Astrocyte (in vitro differentiated cells and primary cell): ENCODE results near the gene CAMKK2. TPM values are rescaled to one million over a fixed set of nuclear protein-coding genes. Genes with fewer than 3 reads are reported as not detected.

Experiments
- DNase-seq: peaks from one replicate; pipeline ENCODE4 v3.0.0-alpha.2; 2010; ENCODE audit warnings: low read depth
- FAIRE-seq: peaks from 2 replicates; lab custom pipeline; 2011; peaks lifted over from hg19 to GRCh38; lab: Jason Lieb, UNC
- H2AFZ ChIP-seq: 2 replicates; pipeline ENCODE4 v1.6.0; 2012; ENCODE audit warnings: low read depth, low read length, inconsistent platforms
- H3K27ac ChIP-seq: 2 replicates; pipeline ENCODE4 v1.5.1; 2011; ENCODE audit warnings: low read depth, low read length, inconsistent platforms
- H3K27me3 ChIP-seq: 2 replicates; pipeline ENCODE4 v1.6.0; 2011; ENCODE audit warnings: low read length, inconsistent platforms; ENCODE audit not compliant: insufficient read depth
- H3K36me3 ChIP-seq: 2 replicates; pipeline ENCODE4 v1.5.1; 2011; ENCODE audit warnings: low read length, inconsistent platforms; ENCODE audit not compliant: insufficient read depth
- H3K4me1 ChIP-seq: 2 replicates; pipeline ENCODE4 v1.5.1; 2011; ENCODE audit warnings: low read length, inconsistent platforms; ENCODE audit not compliant: insufficient read depth
- H3K4me2 ChIP-seq: 2 replicates; pipeline ENCODE4 v1.6.0; 2012; ENCODE audit warnings: low read length, inconsistent platforms
- H3K4me3 ChIP-seq: 2 replicates; pipeline ENCODE4 v1.5.1; 2011; ENCODE audit warnings: low read depth, mild to moderate bottlenecking, low read length, inconsistent platforms; ENCODE audit not compliant: insufficient read depth
- H3K79me2 ChIP-seq: 2 replicates; pipeline ENCODE4 v1.6.0; 2012; ENCODE audit warnings: mild to moderate bottlenecking, low read length, inconsistent platforms; ENCODE audit not compliant: insufficient read depth
- H3K9ac ChIP-seq: 2 replicates; pipeline ENCODE4 v1.6.0; 2012; ENCODE audit warnings: mild to moderate bottlenecking, low read length, inconsistent platforms
- H3K9me3 ChIP-seq: 2 replicates; pipeline ENCODE4 v1.5.1; 2012; ENCODE audit warnings: low read depth, mild to moderate bottlenecking, low read length, inconsistent platforms; ENCODE audit not compliant: insufficient read depth
- H4K20me1 ChIP-seq: 2 replicates; pipeline ENCODE4 v1.6.0; 2012; ENCODE audit warnings: low read length, inconsistent platforms; ENCODE audit not compliant: insufficient read depth
- H3K27ac Mint-ChIP-seq: one replicate; pipeline ENCODE4 v1.8.0; 2021; ENCODE audit warnings: mild to moderate bottlenecking, mixed read lengths; ENCODE audit not compliant: unreplicated experiment
- H3K27me3 Mint-ChIP-seq: one replicate; pipeline ENCODE4 v1.8.0; 2021; ENCODE audit warnings: low read depth, mixed read lengths; ENCODE audit not compliant: unreplicated experiment
- H3K36me3 Mint-ChIP-seq: one replicate; pipeline ENCODE4 v1.8.0; 2021; ENCODE audit warnings: low read depth, mixed read lengths; ENCODE audit not compliant: unreplicated experiment
- H3K4me1 Mint-ChIP-seq: one replicate; pipeline ENCODE4 v1.8.0; 2021; ENCODE audit warnings: low read depth, mixed read lengths; ENCODE audit not compliant: unreplicated experiment
- H3K4me3 Mint-ChIP-seq: one replicate; pipeline ENCODE4 v1.8.0; 2021; ENCODE audit warnings: mild to moderate bottlenecking, moderate library complexity, mixed read lengths; ENCODE audit not compliant: unreplicated experiment
- H3K9me3 Mint-ChIP-seq: one replicate; pipeline ENCODE4 v1.8.0; 2021; ENCODE audit warnings: mild to moderate bottlenecking, mixed read lengths; ENCODE audit not compliant: unreplicated experiment
- EZH2 ChIP-seq: IDR thresholded peaks from 2 replicates; pipeline ENCODE4 v1.6.1; 2012; ENCODE audit warnings: mild to moderate bottlenecking, low read length, inconsistent platforms; ENCODE audit not compliant: insufficient read depth
- total RNA-seq: library from RNA; stranded (reverse); gene quantifications from 2 replicates; pipeline ENCODE4 v1.2.1, GENCODE V29; 2021
- TF ChIP-seq, protein P1 (sequence below): IDR thresholded peaks from 2 replicates; pipeline ENCODE4 v1.5.1; 2011; ENCODE audit warnings: low read depth, mild to moderate bottlenecking, inconsistent platforms, low read length, moderate library complexity; ENCODE audit not compliant: insufficient read depth

The CAMKK2 gene
- total RNA-seq, 1 donor from 2014 or later: 22.0 TPM

DNA sequence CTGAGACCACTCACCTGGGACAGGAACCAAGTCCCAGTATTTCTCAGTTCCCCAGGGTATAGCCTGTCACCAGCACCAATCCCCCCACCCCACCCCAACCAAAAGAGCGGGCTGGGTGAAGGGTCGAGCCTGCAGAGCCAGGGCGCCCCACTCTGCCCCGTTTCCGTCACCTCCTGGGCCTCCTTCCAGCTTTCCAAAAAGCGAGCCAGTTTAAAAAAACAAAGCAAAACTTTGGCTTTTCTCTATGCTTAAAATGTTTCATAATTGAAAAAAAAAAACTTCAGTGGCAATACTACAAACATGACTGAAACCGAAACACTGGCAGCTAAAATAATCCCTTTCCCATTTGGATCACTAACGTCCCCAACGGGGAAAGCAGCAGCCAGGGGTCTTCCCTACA, 7.5 kb downstream of the CAMKK2 start:
- no peak overlapping the region for H3K4me2 ChIP-seq

DNA sequence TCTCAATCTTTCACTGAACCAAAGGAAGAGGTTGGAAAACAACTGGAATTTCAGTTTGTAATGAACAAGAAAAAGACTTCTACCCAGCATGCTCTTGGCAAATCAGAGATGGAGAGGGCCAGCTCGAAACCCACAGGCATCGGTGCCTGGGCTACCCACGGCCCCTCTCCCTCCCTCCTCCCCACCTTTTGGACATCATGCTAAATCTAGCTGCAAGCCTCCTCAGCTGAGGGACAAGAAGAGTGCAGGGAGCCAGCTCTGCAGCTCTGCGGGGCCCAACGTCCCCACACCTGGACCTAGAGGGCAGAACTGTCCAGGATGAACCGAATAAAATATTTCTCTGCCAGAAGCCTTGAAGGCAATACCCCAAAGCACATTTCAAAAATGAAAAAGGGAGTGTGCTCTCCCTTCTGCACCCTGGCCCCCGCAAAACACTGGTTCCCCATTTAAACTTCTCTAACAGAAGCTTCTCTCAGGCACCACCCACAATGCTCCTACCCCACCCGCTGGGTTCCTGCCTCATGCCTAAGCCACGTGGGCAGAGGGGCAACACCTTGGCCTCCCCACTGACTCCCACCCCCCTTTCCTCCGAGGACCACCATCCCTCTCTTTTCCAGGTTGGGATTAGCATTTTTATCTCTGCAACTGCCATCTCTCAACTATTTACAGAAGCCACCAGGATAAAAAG, 8.2 kb downstream of the CAMKK2 start:
- TF ChIP-seq, protein P1, sequence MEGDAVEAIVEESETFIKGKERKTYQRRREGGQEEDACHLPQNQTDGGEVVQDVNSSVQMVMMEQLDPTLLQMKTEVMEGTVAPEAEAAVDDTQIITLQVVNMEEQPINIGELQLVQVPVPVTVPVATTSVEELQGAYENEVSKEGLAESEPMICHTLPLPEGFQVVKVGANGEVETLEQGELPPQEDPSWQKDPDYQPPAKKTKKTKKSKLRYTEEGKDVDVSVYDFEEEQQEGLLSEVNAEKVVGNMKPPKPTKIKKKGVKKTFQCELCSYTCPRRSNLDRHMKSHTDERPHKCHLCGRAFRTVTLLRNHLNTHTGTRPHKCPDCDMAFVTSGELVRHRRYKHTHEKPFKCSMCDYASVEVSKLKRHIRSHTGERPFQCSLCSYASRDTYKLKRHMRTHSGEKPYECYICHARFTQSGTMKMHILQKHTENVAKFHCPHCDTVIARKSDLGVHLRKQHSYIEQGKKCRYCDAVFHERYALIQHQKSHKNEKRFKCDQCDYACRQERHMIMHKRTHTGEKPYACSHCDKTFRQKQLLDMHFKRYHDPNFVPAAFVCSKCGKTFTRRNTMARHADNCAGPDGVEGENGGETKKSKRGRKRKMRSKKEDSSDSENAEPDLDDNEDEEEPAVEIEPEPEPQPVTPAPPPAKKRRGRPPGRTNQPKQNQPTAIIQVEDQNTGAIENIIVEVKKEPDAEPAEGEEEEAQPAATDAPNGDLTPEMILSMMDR: no peak
- TF ChIP-seq EZH2: no peak
- H2AFZ ChIP-seq: no peak overlapping the region

More for the DNA sequence above, 7.5 kb downstream of the CAMKK2 start:
- H3K36me3 ChIP-seq: peaks cover 2% of the 10 kb centered on the region
- Mint-ChIP-seq H3K27me3 (no peaks in the 10 kb centered on the region), H3K9me3 (no peaks in the 10 kb centered on the region), H3K4me3 (no peak overlapping the region), H3K4me1 (peaks cover 3% of the 10 kb centered on the region), H3K36me3 (peaks cover 10% of the 10 kb centered on the region), H3K27ac (no peak overlapping the region)
- no peak overlapping the region for H2AFZ ChIP-seq
- H4K20me1 ChIP-seq: peaks cover 50% of the 10 kb centered on the region
- FAIRE-seq (no peak), DNase-seq (no peak)
- H3K9me3 ChIP-seq: no peaks in the 10 kb centered on the region
- no peaks in the 10 kb centered on the region for H3K4me1 ChIP-seq
- peaks cover 11% of the 10 kb centered on the region for H3K79me2 ChIP-seq
- H3K9ac ChIP-seq: no peak overlapping the region
- no peaks in the 10 kb centered on the region for H3K27me3 ChIP-seq
- no peak overlapping the region for H3K4me3 ChIP-seq
- TF ChIP-seq, protein P1: no peak
- TF ChIP-seq EZH2: no peak
- H3K27ac ChIP-seq: no peak overlapping the region

More for the DNA sequence above, 8.2 kb downstream of the CAMKK2 start:
- peaks cover 10% of the 10 kb centered on the region for H3K36me3 Mint-ChIP-seq
- peaks cover 6% of the 10 kb centered on the region for H3K79me2 ChIP-seq
- no peaks in the 10 kb centered on the region for H3K9me3 ChIP-seq
- no peaks in the 10 kb centered on the region for H3K9me3 Mint-ChIP-seq
- peaks cover 3% of the 10 kb centered on the region for H3K4me1 Mint-ChIP-seq
- peak overlapping the region; percentile 41 for H3K27ac Mint-ChIP-seq
- H3K4me3 Mint-ChIP-seq: peak overlapping the region; percentile 54
- H3K27me3 ChIP-seq: no peaks in the 10 kb centered on the region
- H3K27me3 Mint-ChIP-seq: no peaks in the 10 kb centered on the region
- H3K4me2 ChIP-seq: no peak overlapping the region
- H4K20me1 ChIP-seq: peaks cover 50% of the 10 kb centered on the region
- H3K36me3 ChIP-seq: peaks cover 2% of the 10 kb centered on the region
- H3K9ac ChIP-seq: no peak overlapping the region
- DNase-seq: no peak
- no peak overlapping the region for H3K27ac ChIP-seq
- no peak overlapping the region for H3K4me3 ChIP-seq
- H3K4me1 ChIP-seq: no peaks in the 10 kb centered on the region
- FAIRE-seq: no peak
